T-helper 1 cell treated with Interleukin-12 subunit alpha and Interleukin-12 subunit beta and Interleukin-4 antibody, amounts not matched to agents 30 μg/mL and 1 μg/mL, for 36 hours (primary cell): ENCODE measurements around the gene PPEF1.

Experiments used
- H3K27ac Mint-ChIP-seq: one replicate; pipeline ENCODE4 v1.8.0; 2021; ENCODE audit warnings: mild to moderate bottlenecking, mixed read lengths
- H3K27me3 Mint-ChIP-seq: one replicate; pipeline ENCODE4 v1.8.0; 2021; ENCODE audit warnings: low read depth, mixed read lengths
- H3K36me3 Mint-ChIP-seq: one replicate; pipeline ENCODE4 v1.8.0; 2021; ENCODE audit warnings: low read depth, mixed read lengths
- H3K4me1 Mint-ChIP-seq: one replicate; pipeline ENCODE4 v1.8.0; 2021; ENCODE audit warnings: low read depth, mixed read lengths
- H3K4me3 Mint-ChIP-seq: one replicate; pipeline ENCODE4 v1.8.0; 2021; ENCODE audit warnings: mild to moderate bottlenecking, moderate library complexity, mixed read lengths
- H3K9me3 Mint-ChIP-seq: one replicate; pipeline ENCODE4 v1.8.0; 2021; ENCODE audit warnings: mixed read lengths

PPEF1 gene

DNA sequence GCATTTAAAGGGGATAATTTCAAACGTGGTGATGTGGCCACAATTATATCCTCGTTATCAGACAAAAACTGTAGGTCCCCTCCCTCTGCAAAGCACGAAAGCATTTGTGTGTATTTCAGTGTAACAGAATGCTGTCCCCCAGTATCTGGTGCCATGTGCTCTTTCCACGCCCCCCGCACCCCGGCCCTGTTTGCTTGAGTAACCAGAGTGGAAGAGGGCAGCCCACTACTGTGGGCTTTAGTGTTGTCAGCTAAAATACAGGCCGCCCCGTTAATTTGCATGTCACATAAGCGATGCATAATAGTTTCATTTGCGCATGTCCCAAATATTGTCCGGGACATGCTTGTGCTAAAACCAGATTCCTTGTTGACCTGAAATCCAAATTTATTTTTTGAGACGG is 166.4 kb downstream of the PPEF1 start:
- no peaks in the 10 kb centered on the region for H3K4me1 Mint-ChIP-seq
- no peak overlapping the region for H3K4me3 Mint-ChIP-seq
- H3K36me3 Mint-ChIP-seq = no peaks in the 10 kb centered on the region
- H3K27ac Mint-ChIP-seq = no peak overlapping the region
- no peaks in the 10 kb centered on the region for H3K9me3 Mint-ChIP-seq
- H3K27me3 Mint-ChIP-seq = no peaks in the 10 kb centered on the region

DNA sequence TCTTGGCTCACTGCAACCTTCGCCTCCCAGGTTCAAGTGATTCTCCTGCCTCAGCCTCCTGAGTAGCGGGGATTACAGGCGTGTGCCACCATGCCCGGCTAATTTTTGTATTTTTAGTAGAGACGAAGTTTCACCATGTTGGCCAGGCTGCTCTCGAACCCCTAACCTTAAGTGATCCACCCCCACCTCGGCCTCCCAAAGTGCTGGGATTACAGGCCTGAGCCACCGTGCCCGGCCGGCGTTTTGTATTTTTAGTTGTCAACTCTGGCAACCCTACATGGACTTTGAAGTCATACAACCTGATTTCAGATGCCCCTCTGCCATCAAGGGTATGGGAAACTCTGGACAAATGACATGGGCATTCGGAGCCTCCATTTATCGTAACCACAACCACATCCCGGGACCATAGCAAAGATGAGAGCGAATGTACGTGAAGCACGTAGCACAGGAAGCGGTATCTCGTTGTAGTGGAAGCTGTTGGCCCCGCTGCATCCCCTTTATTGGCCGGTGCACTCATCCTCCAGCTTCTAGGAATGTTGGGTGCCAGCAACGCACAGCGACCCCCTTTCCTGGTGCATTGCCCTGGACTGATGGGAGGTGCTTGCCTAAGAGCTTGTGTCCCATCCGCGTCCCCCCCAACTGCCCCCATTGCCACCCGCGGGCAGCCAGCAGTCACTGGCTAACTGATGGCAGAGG is 167.3 kb downstream of the PPEF1 start:
- Mint-ChIP-seq H3K4me1 (no peaks in the 10 kb centered on the region), H3K4me3 (no peak overlapping the region), H3K9me3 (no peaks in the 10 kb centered on the region), H3K36me3 (no peaks in the 10 kb centered on the region), H3K27me3 (no peaks in the 10 kb centered on the region), H3K27ac (no peak overlapping the region)

DNA sequence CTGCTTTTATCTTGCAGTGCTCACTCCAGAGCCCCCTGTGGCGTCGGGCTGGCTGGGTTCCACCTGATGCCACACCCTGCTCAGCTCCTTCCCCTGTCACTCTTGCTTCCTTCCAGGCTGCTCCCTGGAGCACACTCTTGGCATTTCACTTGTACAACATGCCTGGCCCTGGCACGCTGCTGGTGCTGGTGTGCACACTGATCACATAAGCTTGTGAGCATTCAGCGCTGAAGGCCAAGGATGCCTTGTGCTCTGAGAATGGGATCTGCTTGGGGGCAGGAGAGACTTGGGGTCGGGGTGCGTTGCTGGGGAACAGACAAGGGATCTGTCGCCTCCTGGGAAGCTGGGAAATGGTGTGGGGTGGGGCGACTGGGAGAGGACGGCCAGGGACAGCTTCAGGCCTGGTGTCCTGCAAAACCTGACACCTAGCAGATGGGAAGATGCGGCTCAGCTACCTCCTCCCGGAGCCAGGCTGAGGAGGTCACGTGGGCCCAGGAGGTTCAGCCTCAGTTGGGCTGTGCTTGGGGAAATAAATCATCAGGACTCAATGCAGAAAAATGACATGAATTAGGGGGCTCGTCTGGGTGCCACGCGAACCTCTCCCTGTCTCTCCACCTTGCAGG is 167.9 kb downstream of the PPEF1 start:
- H3K9me3 Mint-ChIP-seq = no peaks in the 10 kb centered on the region
- H3K27ac Mint-ChIP-seq = no peak overlapping the region
- H3K4me3 Mint-ChIP-seq = no peak overlapping the region
- no peaks in the 10 kb centered on the region for H3K36me3 Mint-ChIP-seq
- H3K27me3 Mint-ChIP-seq = no peaks in the 10 kb centered on the region
- no peaks in the 10 kb centered on the region for H3K4me1 Mint-ChIP-seq

DNA sequence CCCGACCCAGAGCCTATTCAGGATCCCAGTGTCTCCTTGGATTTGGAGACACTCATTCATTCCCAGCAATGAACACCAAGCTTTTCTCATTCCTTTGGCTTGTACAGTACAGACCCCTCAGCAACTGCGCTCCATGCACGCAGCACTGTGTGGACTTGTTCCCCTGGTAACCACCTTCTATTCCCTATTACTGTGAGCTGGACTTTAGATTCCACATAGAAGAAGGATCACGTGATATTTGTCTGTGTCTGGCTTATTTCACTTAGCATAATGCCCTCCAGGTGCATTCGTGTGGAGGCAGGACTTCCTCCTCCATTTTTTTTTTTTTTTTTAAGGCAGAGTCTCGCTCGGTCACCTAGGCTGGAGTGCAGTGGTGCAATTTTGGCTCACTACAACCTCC is 170.0 kb downstream of the PPEF1 start:
- Mint-ChIP-seq H3K36me3 (no peaks in the 10 kb centered on the region), H3K4me3 (no peak overlapping the region), H3K4me1 (no peaks in the 10 kb centered on the region), H3K9me3 (no peaks in the 10 kb centered on the region), H3K27ac (no peak overlapping the region), H3K27me3 (no peaks in the 10 kb centered on the region)
